OCI-LY7 (cell line): ENCODE measurements around the gene PHACTR4. TPM values are rescaled to one million over a fixed set of nuclear protein-coding genes. Genes with fewer than 3 reads are reported as not detected.
"Not testable (repeated sequence)": the region's sequence is repeated elsewhere in the genome, so short reads cannot be mapped to it uniquely, and the experiment has no call there.

ENCODE experiments used
- BruUV-seq: library from RNA; stranded (reverse); fragments of 400-500 nt; replicated peaks from 2 replicates; lab custom pipeline; 2021; lab: Mats Ljungman, UMichigan
- CTCF ChIA-PET: fragments of 300-600 bp; sonication (Branson Sonifier 250); formaldehyde crosslinking; loops from one replicate; lab custom pipeline; 2022; ENCODE audit warnings: antibody characterized with exemption; ENCODE audit not compliant: unreplicated experiment; lab: Charles Lee
- POLR2A ChIA-PET: fragments of 300-600 bp; sonication (Branson Sonifier 250); formaldehyde crosslinking; loops from one replicate; lab custom pipeline; 2022; ENCODE audit warnings: antibody characterized with exemption; lab: Charles Lee
- DNase-seq: peaks from one replicate; pipeline ENCODE4 v3.0.0-alpha.2; 2015; ENCODE audit warnings: low spot score
- H2AFZ ChIP-seq: fragments of 200-600 bp; sonication (generic), shearing (Covaris generic); 2 replicates; pipeline ENCODE4 v1.6.1; 2014; ENCODE audit warnings: mild to moderate bottlenecking, antibody characterized with exemption, low read length, moderate library complexity
- H3K27ac ChIP-seq: fragments of 200-600 bp; sonication (generic); 2 replicates; pipeline ENCODE4 v1.5.1; 2014; ENCODE audit warnings: mixed run types, low read depth, mild to moderate bottlenecking, moderate library complexity, low read length, inconsistent platforms; ENCODE audit not compliant: poor library complexity, severe bottlenecking
- H3K36me3 ChIP-seq: fragments of 200-600 bp; sonication (generic); 2 replicates; pipeline ENCODE4 v1.6.1; 2014; ENCODE audit warnings: mild to moderate bottlenecking, antibody characterized with exemption, low read length, moderate library complexity, mixed read lengths; ENCODE audit not compliant: insufficient read depth
- H3K4me1 ChIP-seq: fragments of 200-600 bp; sonication (generic); 2 replicates; pipeline ENCODE4 v1.5.1; 2014; ENCODE audit warnings: mild to moderate bottlenecking, low read length; ENCODE audit not compliant: insufficient read depth, poor library complexity, severe bottlenecking
- H3K4me2 ChIP-seq: fragments of 200-600 bp; sonication (generic); 2 replicates; pipeline ENCODE4 v1.6.1; 2014; ENCODE audit warnings: mild to moderate bottlenecking, low read length
- H3K4me3 ChIP-seq: fragments of 200-600 bp; sonication (generic); 2 replicates; pipeline ENCODE4 v1.5.1; 2014; ENCODE audit warnings: mild to moderate bottlenecking, low read depth, low read length; ENCODE audit not compliant: poor library complexity, severe bottlenecking
- H3K79me2 ChIP-seq: fragments of 200-600 bp; sonication (generic); 2 replicates; pipeline ENCODE4 v1.6.1; 2016; ENCODE audit warnings: low read depth, mild to moderate bottlenecking, low read length, moderate library complexity, mixed read lengths; ENCODE audit not compliant: insufficient read depth
- H3K9me2 ChIP-seq: fragments of 200-600 bp; sonication (generic); 2 replicates; pipeline ENCODE4 v1.6.1; 2016; ENCODE audit warnings: mild to moderate bottlenecking, low read length, mixed read lengths; ENCODE audit not compliant: insufficient read depth
- H3K9me3 ChIP-seq: fragments of 200-600 bp; sonication (generic); 2 replicates; pipeline ENCODE4 v1.6.1; 2014; ENCODE audit warnings: mild to moderate bottlenecking, mixed run types, low read length, mixed read lengths
- H4K20me1 ChIP-seq: fragments of 200-600 bp; sonication (generic); 2 replicates; pipeline ENCODE4 v1.6.1; 2014; ENCODE audit warnings: mild to moderate bottlenecking, antibody characterized with exemption, low read length, moderate library complexity, mixed read lengths; ENCODE audit not compliant: insufficient read depth
- EZH2phosphoT487 ChIP-seq: fragments of 200-600 bp; sonication (generic); IDR thresholded peaks from 2 replicates; pipeline ENCODE4 v1.6.1; 2018; ENCODE audit warnings: low read depth, borderline replicate concordance, mild to moderate bottlenecking, mixed run types, antibody characterized with exemption, low read length, moderate library complexity, mixed read lengths
- intact Hi-C: fragments of 100-400 bp; cut with micrococcal nuclease; formaldehyde crosslinking; loops from one replicate; pipeline ENCODE4 v1.10.0; 2022; ENCODE audit not compliant: unreplicated experiment
- total RNA-seq, 2 experiments: library from RNA; depleted of rRNA in 1 of 2; stranded (reverse); fragments of >200 nt in 1 of 2; shearing (Covaris generic) in 1 of 2; gene quantifications; 2 replicates each; pipeline ENCODE4 v1.2.3, GENCODE V29; 2014 to 2022
- TF ChIP-seq, protein P1 (sequence below): fragments of 200-600 bp; sonication (generic); conservative IDR thresholded peaks from 2 replicates; pipeline ENCODE4 v1.5.1; 2014; ENCODE audit warnings: mild to moderate bottlenecking, antibody characterized with exemption, low read length, moderate library complexity, mixed read lengths

PHACTR4 gene
- total RNA-seq, 2 experiments from 2014 or later, result 17.8 to 44.9 TPM

DNA sequence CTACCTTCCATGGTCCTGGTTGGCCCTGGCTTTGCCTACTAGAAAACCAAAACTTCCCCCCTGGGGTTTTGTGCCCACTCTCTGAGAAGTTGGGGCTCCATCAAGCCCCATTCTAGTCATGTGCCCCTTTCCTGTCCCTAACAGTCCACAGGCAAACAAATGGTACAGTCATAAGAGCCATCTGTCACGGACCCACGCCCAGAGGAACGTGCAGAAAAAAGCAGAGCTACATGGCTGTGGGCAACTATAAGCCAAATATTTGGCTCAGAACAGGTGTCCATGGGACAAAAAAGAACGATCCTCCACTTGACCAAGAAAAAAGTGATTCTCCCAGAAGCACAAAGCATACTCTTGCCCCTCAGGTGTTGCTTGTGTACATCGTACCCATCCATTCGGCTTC, 168.7 kb downstream of the PHACTR4 start:
- TSS peak; percentile 86 for BruUV-seq
- CTCF ChIA-PET, result no interaction called here

GRCh38 chr1:28540651-28541050, 171.1 kb downstream of the PHACTR4 start:
- no peak overlapping the region for H2AFZ ChIP-seq
- no peaks in the 10 kb centered on the region for H3K79me2 ChIP-seq
- H3K4me2 ChIP-seq, result no peak overlapping the region
- no peak overlapping the region for H3K27ac ChIP-seq
- no peaks in the 10 kb centered on the region for H4K20me1 ChIP-seq
- no peak for TF ChIP-seq EZH2phosphoT487
- TF ChIP-seq, protein P1, sequence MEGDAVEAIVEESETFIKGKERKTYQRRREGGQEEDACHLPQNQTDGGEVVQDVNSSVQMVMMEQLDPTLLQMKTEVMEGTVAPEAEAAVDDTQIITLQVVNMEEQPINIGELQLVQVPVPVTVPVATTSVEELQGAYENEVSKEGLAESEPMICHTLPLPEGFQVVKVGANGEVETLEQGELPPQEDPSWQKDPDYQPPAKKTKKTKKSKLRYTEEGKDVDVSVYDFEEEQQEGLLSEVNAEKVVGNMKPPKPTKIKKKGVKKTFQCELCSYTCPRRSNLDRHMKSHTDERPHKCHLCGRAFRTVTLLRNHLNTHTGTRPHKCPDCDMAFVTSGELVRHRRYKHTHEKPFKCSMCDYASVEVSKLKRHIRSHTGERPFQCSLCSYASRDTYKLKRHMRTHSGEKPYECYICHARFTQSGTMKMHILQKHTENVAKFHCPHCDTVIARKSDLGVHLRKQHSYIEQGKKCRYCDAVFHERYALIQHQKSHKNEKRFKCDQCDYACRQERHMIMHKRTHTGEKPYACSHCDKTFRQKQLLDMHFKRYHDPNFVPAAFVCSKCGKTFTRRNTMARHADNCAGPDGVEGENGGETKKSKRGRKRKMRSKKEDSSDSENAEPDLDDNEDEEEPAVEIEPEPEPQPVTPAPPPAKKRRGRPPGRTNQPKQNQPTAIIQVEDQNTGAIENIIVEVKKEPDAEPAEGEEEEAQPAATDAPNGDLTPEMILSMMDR, result peak; percentile 56
- H3K4me1 ChIP-seq, result no peaks in the 10 kb centered on the region
- H3K4me3 ChIP-seq, result no peak overlapping the region
- ChIA-PET POLR2A (interaction anchor here (0.7 to 0.9 kb wide), 2 partner anchors 102 to 148 kb away, joined by 3 to 5 read pairs; partner anchors contain the start of gene TAF12), CTCF (no interaction called here)
- peaks cover 50% of the 10 kb centered on the region for H3K36me3 ChIP-seq
- H3K9me2 ChIP-seq, result no peaks in the 10 kb centered on the region
- no peak for DNase-seq
- no TSS peak for BruUV-seq
- H3K9me3 ChIP-seq, result no peaks in the 10 kb centered on the region
- intact Hi-C loops, result no loop called here

More for the DNA sequence above, 168.7 kb downstream of the PHACTR4 start:
- DNase-seq, result no peak
- Histone ChIP-seq H3K4me1 (no peaks in the 10 kb centered on the region), H3K4me3 (no peak overlapping the region), H2AFZ (no peak overlapping the region), H3K9me3 (no peaks in the 10 kb centered on the region), H3K36me3 (peaks cover 68% of the 10 kb centered on the region), H3K9me2 (no peaks in the 10 kb centered on the region), H4K20me1 (no peaks in the 10 kb centered on the region), H3K27ac (no peak overlapping the region), H3K79me2 (no peaks in the 10 kb centered on the region), H3K4me2 (no peak overlapping the region)
- POLR2A ChIA-PET, result no interaction called here
- intact Hi-C loops, result no loop called here
- TF ChIP-seq, protein P1, result no peak
- no peak for TF ChIP-seq EZH2phosphoT487

DNA sequence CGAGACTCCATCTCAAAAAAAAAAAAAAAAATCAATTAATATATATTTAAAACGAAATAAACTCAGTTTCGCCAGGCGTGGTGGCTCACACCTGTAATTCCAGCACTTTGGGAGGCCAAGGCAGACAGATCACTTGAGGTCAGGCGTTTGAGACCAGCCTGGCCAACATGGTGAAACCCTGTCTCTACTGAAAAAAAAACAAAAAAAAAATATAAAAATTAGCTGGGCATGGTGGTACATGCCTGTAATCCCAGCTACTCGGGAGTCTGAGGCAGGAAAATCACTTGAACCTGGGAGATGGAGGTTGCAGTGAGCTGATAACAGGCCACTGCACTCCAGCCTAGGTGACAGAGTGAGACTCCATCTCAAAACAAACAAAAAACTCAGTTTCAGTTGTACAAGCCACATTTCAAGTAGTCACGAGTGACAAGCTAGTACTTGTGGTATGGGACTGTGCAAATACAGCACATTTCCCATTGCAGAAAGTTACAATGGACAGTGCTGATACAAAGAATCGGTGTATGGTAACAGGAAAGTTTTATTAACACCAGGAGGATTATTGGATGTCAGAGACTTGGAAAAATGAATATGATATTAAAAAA, 172.0 kb downstream of the PHACTR4 start:
- CTCF ChIA-PET, result interaction anchor here (0.5 kb wide), 1 partner anchor 336 kb away, joined by 3 read pairs; no protein-coding TSS in a partner anchor
- H3K79me2 ChIP-seq, intact Hi-C loops, H3K4me3 ChIP-seq, H4K20me1 ChIP-seq, H3K9me2 ChIP-seq, BruUV-seq, H3K4me1 ChIP-seq, POLR2A ChIA-PET, H3K9me3 ChIP-seq, H3K27ac ChIP-seq, DNase-seq, H3K4me2 ChIP-seq, H2AFZ ChIP-seq: not testable (repeated sequence)
- peaks cover 41% of the 10 kb centered on the region for H3K36me3 ChIP-seq
